Suprapubic skin (tissue), 3 donors: ENCODE data around the gene C1QC.

Source experiments
- EP300 ChIP-seq: sonication (generic); formaldehyde crosslinking; IDR thresholded peaks from one replicate; pipeline ENCODE4 v1.6.1; 2017; ENCODE audit warnings: antibody characterized with exemption
- POLR2A ChIP-seq, 2 donors: fragments of 450-650 bp; IDR thresholded peaks; one replicate each; pipeline ENCODE4 v1.6.1; 2017; ENCODE audit warnings: antibody characterized with exemption in 2 of 2, mild to moderate bottlenecking in 2 of 2, moderate library complexity in 2 of 2
- TF ChIP-seq, protein P1 (sequence below), 2 donors: fragments of 200-600 bp in 1 of 2; fragments of 450-650 bp in 1 of 2; sonication (generic) in 1 of 2; IDR thresholded peaks; one replicate each; pipeline ENCODE4 v1.5.1; 2016 to 2019; ENCODE audit warnings: antibody characterized with exemption in 2 of 2, mild to moderate bottlenecking in 1 of 2, moderate library complexity in 1 of 2

DNA sequence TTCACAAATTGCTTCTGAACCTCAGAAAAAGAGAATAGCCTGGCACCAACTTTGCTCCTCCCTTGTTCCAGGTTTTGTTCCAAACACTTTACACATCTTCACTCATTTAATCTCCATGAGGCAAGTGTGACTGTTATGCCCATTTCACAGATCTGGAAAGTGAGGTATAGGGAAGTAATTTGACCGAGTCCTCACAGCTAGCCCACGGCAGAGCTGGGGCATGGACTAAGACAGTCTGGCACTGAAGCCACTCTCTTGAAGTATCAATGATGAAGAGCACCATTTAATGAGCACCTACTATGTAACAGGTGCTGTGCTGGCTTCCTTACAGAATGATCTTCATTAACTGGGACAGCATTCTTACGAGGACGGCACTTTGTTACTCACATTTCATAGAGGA is 28.6 kb downstream of the C1QC start:
- TF ChIP-seq, protein P1, sequence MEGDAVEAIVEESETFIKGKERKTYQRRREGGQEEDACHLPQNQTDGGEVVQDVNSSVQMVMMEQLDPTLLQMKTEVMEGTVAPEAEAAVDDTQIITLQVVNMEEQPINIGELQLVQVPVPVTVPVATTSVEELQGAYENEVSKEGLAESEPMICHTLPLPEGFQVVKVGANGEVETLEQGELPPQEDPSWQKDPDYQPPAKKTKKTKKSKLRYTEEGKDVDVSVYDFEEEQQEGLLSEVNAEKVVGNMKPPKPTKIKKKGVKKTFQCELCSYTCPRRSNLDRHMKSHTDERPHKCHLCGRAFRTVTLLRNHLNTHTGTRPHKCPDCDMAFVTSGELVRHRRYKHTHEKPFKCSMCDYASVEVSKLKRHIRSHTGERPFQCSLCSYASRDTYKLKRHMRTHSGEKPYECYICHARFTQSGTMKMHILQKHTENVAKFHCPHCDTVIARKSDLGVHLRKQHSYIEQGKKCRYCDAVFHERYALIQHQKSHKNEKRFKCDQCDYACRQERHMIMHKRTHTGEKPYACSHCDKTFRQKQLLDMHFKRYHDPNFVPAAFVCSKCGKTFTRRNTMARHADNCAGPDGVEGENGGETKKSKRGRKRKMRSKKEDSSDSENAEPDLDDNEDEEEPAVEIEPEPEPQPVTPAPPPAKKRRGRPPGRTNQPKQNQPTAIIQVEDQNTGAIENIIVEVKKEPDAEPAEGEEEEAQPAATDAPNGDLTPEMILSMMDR (IDR thresholded peaks at IDR 0.05), result no peak
- TF ChIP-seq POLR2A (IDR thresholded peaks at IDR 0.05), result no peak
- TF ChIP-seq EP300, result no peak
